Ascending aorta (tissue), 2 donors: ENCODE results near the gene CAPN11. TPM values are rescaled to one million over a fixed set of nuclear protein-coding genes. Genes with fewer than 3 reads are reported as not detected.

Experiments
- DNase-seq, 2 donors: peaks; one replicate each; pipeline ENCODE4 v3.0.0-alpha.2; 2019; ENCODE audit warnings: low spot score in 2 of 2
- H3K27ac ChIP-seq, 2 donors: fragments of 200-600 bp; sonication (generic); one replicate each; pipeline ENCODE4 v1.5.1; 2016 to 2017; ENCODE audit warnings: mild to moderate bottlenecking in 1 of 2
- H3K27me3 ChIP-seq: fragments of 200-600 bp; sonication (generic); one replicate; pipeline ENCODE4 v1.5.1; 2017
- H3K36me3 ChIP-seq, 2 donors: fragments of 200-600 bp; sonication (generic); one replicate each; pipeline ENCODE4 v1.5.1; 2016
- H3K4me1 ChIP-seq, 2 donors: fragments of 200-600 bp; sonication (generic); one replicate each; pipeline ENCODE4 v1.5.1; 2016 to 2017; ENCODE audit warnings: mild to moderate bottlenecking in 1 of 2
- H3K4me3 ChIP-seq, 2 donors: fragments of 200-600 bp; sonication (generic); one replicate each; pipeline ENCODE4 v1.5.1; 2016 to 2017; ENCODE audit warnings: mild to moderate bottlenecking in 1 of 2
- H3K9me3 ChIP-seq, 2 donors: fragments of 200-600 bp; sonication (generic); one replicate each; pipeline ENCODE4 v1.5.1; 2016
- intact Hi-C: fragments of 100-400 bp; cut with DNase I; formaldehyde crosslinking; loops from one replicate; pipeline ENCODE4 v1.15.1; 2023
- total RNA-seq: library from RNA; depleted of rRNA; stranded (reverse); fragments of >200 nt; gene quantifications from one replicate; pipeline ENCODE4 v1.1.0, GENCODE V29; 2016
- TF ChIP-seq, protein P1 (sequence below), 3 experiments: fragments of 200-600 bp in 2 of 3; fragments of 450-650 bp in 1 of 3; sonication (generic) in 2 of 3; IDR thresholded peaks; one replicate each; pipeline ENCODE4 v1.5.1; 2016 to 2019; ENCODE audit warnings: antibody characterized with exemption in 3 of 3, mild to moderate bottlenecking in 1 of 3, moderate library complexity in 1 of 3

The CAPN11 gene
- total RNA-seq, 1 donor from 2014 or later, result 0.43 TPM

DNA sequence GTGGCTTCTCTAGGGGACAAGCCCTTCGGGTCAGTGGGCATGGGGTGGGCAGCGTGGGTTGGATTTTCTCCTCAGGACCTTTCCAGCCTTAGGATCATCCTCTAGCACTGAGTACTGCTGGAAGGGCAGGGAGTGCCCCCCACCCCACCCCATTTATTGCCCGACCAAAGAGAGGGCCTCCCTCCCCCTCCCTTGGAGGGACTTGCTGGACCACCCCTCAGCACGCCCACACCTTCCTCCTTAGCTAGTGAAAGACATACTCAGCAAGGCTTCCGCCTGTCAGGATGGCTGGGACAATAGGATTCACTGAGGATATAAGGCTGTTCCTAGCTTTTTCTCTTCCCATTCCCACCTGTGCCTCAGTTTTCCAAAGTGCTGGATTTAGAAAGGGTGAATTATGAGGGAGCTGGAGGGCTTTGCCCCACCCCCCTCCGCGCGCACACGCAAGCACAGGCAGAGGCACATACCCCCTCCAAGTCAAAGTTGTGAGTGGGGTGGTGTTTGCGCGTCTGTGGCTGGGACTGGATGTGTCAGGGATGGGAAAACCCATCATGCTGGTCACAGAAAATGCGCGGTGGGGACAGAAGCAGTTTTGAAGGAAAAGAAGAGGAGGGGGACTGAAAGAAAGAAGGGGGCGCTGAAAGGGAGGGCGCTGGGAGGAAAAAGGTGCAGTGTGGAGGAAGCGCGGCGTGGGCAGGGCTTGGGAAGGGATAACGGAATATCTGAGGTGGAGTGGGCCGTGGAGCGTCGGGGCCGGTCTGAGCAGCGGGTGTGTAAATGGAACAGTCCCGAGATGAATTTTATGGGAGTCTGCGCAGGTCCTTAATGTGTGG lies 64.1 kb downstream of the CAPN11 start:
- no peaks in the 10 kb centered on the region for H3K9me3 ChIP-seq
- peak overlapping the region; percentile 95 to 99 for H3K27ac ChIP-seq
- no peaks in the 10 kb centered on the region for H3K27me3 ChIP-seq
- TF ChIP-seq, protein P1, sequence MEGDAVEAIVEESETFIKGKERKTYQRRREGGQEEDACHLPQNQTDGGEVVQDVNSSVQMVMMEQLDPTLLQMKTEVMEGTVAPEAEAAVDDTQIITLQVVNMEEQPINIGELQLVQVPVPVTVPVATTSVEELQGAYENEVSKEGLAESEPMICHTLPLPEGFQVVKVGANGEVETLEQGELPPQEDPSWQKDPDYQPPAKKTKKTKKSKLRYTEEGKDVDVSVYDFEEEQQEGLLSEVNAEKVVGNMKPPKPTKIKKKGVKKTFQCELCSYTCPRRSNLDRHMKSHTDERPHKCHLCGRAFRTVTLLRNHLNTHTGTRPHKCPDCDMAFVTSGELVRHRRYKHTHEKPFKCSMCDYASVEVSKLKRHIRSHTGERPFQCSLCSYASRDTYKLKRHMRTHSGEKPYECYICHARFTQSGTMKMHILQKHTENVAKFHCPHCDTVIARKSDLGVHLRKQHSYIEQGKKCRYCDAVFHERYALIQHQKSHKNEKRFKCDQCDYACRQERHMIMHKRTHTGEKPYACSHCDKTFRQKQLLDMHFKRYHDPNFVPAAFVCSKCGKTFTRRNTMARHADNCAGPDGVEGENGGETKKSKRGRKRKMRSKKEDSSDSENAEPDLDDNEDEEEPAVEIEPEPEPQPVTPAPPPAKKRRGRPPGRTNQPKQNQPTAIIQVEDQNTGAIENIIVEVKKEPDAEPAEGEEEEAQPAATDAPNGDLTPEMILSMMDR (IDR thresholded peaks at IDR 0.05), result no peak
- H3K36me3 ChIP-seq, result no peaks in the 10 kb centered on the region
- H3K4me1 ChIP-seq, result peaks cover 52 to 66% of the 10 kb centered on the region in 2 donors
- intact Hi-C loops, result loop anchor here (1.0 to 5.0 kb wide), 4 partner anchors 12 to 95 kb away; partner anchors contain the start of genes MRPL14, SLC35B2 and TMEM63B
- peak in 1 of 2 donors; percentile 67 for DNase-seq
- peak overlapping the region; percentile 71 to 94 for H3K4me3 ChIP-seq

- peak in 1 of 2 donors; percentile 82 for DNase-seq
- peak within 1 kb of the TSS; percentile 71 to 94 for H3K4me3 ChIP-seq
- TF ChIP-seq, protein P1 (IDR thresholded peaks at IDR 0.05), result peak in 1 of 3 experiments; percentile 6
- no peaks in the 10 kb centered on the region for H3K27me3 ChIP-seq
- H3K9me3 ChIP-seq, result no peaks in the 10 kb centered on the region
- H3K4me1 ChIP-seq, result peaks cover 45 to 66% of the 10 kb centered on the region in 2 donors
- H3K27ac ChIP-seq, result peak within 1 kb of the TSS; percentile 95 to 99
- intact Hi-C loops, result loop anchor here (1.0 to 5.0 kb wide), 4 partner anchors 11 to 96 kb away; partner anchors contain the start of genes MRPL14, SLC35B2 and TMEM63B
- H3K36me3 ChIP-seq, result peaks cover 0 to 5% of the 10 kb centered on the region in 2 donors
Observed at GRCh38 chr6:44223319-44224028, 64.9 kb downstream of the CAPN11 start, which contains the start of gene SLC29A1. TSS of gene SLC29A1 (plus strand) at chr6:44223595. CDS start at chr6:44227314, 3,719 bp downstream.

GRCh38 chr6:44224029-44224964 lies 65.7 kb downstream of the CAPN11 start:
- DNase-seq, result peak in 1 of 2 donors; percentile 74
- peak overlapping the region; percentile 95 to 99 for H3K27ac ChIP-seq

DNA sequence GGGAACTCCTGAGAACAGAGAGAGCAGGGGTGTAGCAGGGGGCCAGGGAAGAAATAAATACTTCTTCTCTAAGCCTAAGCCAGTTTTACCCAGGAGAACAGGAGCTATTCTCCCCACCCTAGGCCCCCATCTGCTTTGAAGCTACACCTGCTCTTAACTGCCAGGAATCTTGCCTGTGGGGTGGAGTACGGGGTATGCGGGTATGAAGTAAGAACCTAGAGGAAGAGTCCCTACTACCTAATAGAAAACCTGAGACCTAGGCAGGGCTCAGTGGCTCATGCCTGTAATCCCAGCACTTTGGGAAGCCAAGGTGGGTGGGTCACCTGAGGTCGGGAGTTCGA lies 66.3 kb downstream of the CAPN11 start:
- Histone ChIP-seq H3K9me3 (no peaks in the 10 kb centered on the region), H3K4me1 (peaks cover 45 to 64% of the 10 kb centered on the region in 2 donors), H3K36me3 (peaks cover 8 to 19% of the 10 kb centered on the region in 2 donors), H3K27ac (peak overlapping the region; percentile 95 to 99), H3K27me3 (no peaks in the 10 kb centered on the region), H3K4me3 (peak overlapping the region; percentile 71 to 94)
- no peak for DNase-seq
- intact Hi-C loops, result loop anchor here (5.0 kb wide), 1 partner anchor 98 kb away; the partner anchor contains the start of genes MRPL14 and TMEM63B
- TF ChIP-seq, protein P1 (IDR thresholded peaks at IDR 0.05), result no peak

More at GRCh38 chr6:44224029-44224964, 65.7 kb downstream of the CAPN11 start:
- Histone ChIP-seq H3K9me3 (no peaks in the 10 kb centered on the region), H3K4me3 (peak overlapping the region; percentile 71 to 94), H3K36me3 (peaks cover 2 to 13% of the 10 kb centered on the region in 2 donors), H3K4me1 (peaks cover 45 to 67% of the 10 kb centered on the region in 2 donors), H3K27me3 (no peaks in the 10 kb centered on the region)
- TF ChIP-seq, protein P1 (IDR thresholded peaks at IDR 0.05), result no peak
- intact Hi-C loops, result loop anchor here (5.0 kb wide), 1 partner anchor 97 kb away; the partner anchor contains the start of genes MRPL14 and TMEM63B
